ENCODE measurements around the gene SRL. TPM values are rescaled to one million over a fixed set of nuclear protein-coding genes. Genes with fewer than 3 reads are reported as not detected.
A peak's percentile ranks its signal among the peaks of the same experiment; 100 is the strongest.

The SRL gene
- total and polyA plus RNA-seq, 7 donors: 0.33 to 1.2 (median 0.60) TPM

DNA sequence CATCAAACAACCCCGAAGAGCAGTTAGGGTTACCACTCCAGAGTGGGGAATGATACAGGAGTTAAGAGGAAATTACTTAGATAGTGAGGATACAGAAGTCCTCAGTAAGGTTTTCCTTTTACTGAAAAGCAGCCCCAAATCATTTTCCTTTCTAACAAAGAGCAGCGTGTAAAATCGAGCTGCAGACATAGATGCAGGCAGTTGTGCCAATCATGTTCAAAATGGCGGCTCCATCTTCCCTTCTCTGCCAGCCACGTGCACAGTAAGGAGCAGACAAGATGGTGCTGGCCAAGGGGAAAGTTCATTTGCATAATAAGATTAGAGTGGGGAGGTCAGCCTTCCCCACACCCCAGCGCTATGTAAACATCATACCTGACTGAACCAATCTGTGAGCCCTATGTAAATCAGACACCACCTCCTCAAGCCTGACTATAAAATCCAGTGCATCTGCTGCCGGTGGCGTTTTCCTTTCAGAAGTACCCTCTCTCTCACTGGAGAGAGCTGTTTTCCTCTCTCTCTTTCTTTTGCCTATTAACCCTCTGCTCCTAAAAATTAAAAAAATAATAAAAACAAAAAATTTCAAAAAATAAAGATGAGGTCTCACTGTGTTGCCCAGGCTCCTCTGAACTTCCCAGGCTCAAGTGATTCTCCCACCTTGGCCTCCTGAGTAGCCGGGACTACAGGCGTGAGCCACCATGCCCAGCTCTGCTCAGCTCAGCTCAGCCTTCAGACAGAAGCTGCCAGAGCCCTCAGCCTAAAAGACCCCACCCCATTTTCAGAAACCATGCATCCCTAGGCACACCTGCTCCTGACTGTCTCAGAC, 2.6 kb upstream of the SRL start:
- H3K4me1 ChIP-seq: peaks cover 0 to 15% (median 4%) of the 10 kb centered on the region in 4 donors
- no peak for DNase-seq
- H3K27ac ChIP-seq: no peak overlapping the region
- no peaks in the 10 kb centered on the region for H3K9me3 ChIP-seq
- TF ChIP-seq EP300 (IDR thresholded peaks at IDR 0.05): no peak
- TF ChIP-seq, protein P1, sequence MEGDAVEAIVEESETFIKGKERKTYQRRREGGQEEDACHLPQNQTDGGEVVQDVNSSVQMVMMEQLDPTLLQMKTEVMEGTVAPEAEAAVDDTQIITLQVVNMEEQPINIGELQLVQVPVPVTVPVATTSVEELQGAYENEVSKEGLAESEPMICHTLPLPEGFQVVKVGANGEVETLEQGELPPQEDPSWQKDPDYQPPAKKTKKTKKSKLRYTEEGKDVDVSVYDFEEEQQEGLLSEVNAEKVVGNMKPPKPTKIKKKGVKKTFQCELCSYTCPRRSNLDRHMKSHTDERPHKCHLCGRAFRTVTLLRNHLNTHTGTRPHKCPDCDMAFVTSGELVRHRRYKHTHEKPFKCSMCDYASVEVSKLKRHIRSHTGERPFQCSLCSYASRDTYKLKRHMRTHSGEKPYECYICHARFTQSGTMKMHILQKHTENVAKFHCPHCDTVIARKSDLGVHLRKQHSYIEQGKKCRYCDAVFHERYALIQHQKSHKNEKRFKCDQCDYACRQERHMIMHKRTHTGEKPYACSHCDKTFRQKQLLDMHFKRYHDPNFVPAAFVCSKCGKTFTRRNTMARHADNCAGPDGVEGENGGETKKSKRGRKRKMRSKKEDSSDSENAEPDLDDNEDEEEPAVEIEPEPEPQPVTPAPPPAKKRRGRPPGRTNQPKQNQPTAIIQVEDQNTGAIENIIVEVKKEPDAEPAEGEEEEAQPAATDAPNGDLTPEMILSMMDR (IDR thresholded peaks at IDR 0.05): no peak
- H3K27me3 ChIP-seq: no peaks in the 10 kb centered on the region
- 76 to 84% methylated on average over 10 of the region's 10 CpGs for WGBS, 2 donors
- no peak overlapping the region for H3K4me3 ChIP-seq
- intact Hi-C loops (cut with DNase I): no loop called here
- no peaks in the 10 kb centered on the region for H3K36me3 ChIP-seq

- no peak overlapping the region for H3K27ac ChIP-seq
- DNase-seq: no peak
- no peak for TF ChIP-seq POLR2AphosphoS5 (IDR thresholded peaks at IDR 0.05)
- TF ChIP-seq POLR2A (IDR thresholded peaks at IDR 0.05): no peak
- TF ChIP-seq, protein P1 (IDR thresholded peaks at IDR 0.05): no peak
- TF ChIP-seq EP300 (IDR thresholded peaks at IDR 0.05): no peak
- WGBS, 2 donors: 77 to 89% methylated on average over 17 of the region's 17 CpGs
- H3K4me1 ChIP-seq: peaks cover 0 to 15% (median 4%) of the 10 kb centered on the region in 4 donors
- no peaks in the 10 kb centered on the region for H3K9me3 ChIP-seq
- H3K4me3 ChIP-seq: no peak overlapping the region
- no peaks in the 10 kb centered on the region for H3K36me3 ChIP-seq
- no peaks in the 10 kb centered on the region for H3K27me3 ChIP-seq
- intact Hi-C loops (cut with DNase I): no loop called here
Measured at GRCh38 chr16:4241258-4241927, 487 bp downstream of the SRL start.

- H3K9me3 ChIP-seq: no peaks in the 10 kb centered on the region
- DNase-seq: no peak
- TF ChIP-seq EP300 (IDR thresholded peaks at IDR 0.05): no peak
- TF ChIP-seq POLR2A (IDR thresholded peaks at IDR 0.05): no peak
- TF ChIP-seq POLR2AphosphoS5 (IDR thresholded peaks at IDR 0.05): no peak
- H3K27ac ChIP-seq: peak overlapping the region in 1 of 4 donors; percentile 14
- H3K4me1 ChIP-seq: peaks cover 0 to 15% (median 4%) of the 10 kb centered on the region in 4 donors
- WGBS, 2 donors: 87 to 94% methylated on average over 12 of the region's 12 CpGs
- no peaks in the 10 kb centered on the region for H3K27me3 ChIP-seq
- no peaks in the 10 kb centered on the region for H3K36me3 ChIP-seq
- intact Hi-C loops (cut with DNase I): no loop called here
- H3K4me3 ChIP-seq: no peak overlapping the region
Measured at GRCh38 chr16:4240624-4241023, 1.3 kb downstream of the SRL start.

- H3K27ac ChIP-seq: peak overlapping the region in 1 of 4 donors; percentile 14
- WGBS, 2 donors: 90% methylated on average over 19 of the region's 19 CpGs
- intact Hi-C loops (cut with DNase I): no loop called here
Measured at GRCh38 chr16:4239682-4240175, 2.2 kb downstream of the SRL start.

More at GRCh38 chr16:4239682-4240175, 2.2 kb downstream of the SRL start:
- Histone ChIP-seq H3K4me1 (peaks cover 0 to 15% (median 4%) of the 10 kb centered on the region in 4 donors), H3K36me3 (no peaks in the 10 kb centered on the region), H3K27me3 (no peaks in the 10 kb centered on the region), H3K9me3 (no peaks in the 10 kb centered on the region), H3K4me3 (peak overlapping the region in 1 of 4 donors; percentile 17)
- TF ChIP-seq, protein P1 (IDR thresholded peaks at IDR 0.05): no peak
- TF ChIP-seq POLR2AphosphoS5 (IDR thresholded peaks at IDR 0.05): no peak
- no peak for TF ChIP-seq POLR2A (IDR thresholded peaks at IDR 0.05)
- TF ChIP-seq EP300 (IDR thresholded peaks at IDR 0.05): no peak
- DNase-seq: no peak

All from sigmoid colon (tissue), 7 donors.